GM18951 (cell line): ENCODE data around the gene MRPL46.
"Not testable (repeated sequence)": the region's sequence is repeated elsewhere in the genome, so short reads cannot be mapped to it uniquely, and the experiment has no call there.

Experiments used
- POLR2A ChIP-seq: IDR thresholded peaks from 4 replicates; pipeline ENCODE4 v1.6.1; 2011; ENCODE audit warnings: mild to moderate bottlenecking; ENCODE audit not compliant: insufficient read length, insufficient read depth; ENCODE audit errors: extremely low read depth
- in situ Hi-C: fragments of 300-500 bp; cut with MboI; formaldehyde crosslinking; loops from one replicate; pipeline ENCODE4 v1.12.0; 2022; ENCODE audit warnings: low sequenced_read_pairs, mixed read lengths, inconsistent platforms; ENCODE audit not compliant: unreplicated experiment

Gene MRPL46

GRCh38 chr15:88447206-88447605 is 20.0 kb downstream of the MRPL46 start:
- no peak for TF ChIP-seq POLR2A
- in situ Hi-C loops: no loop called here

- in situ Hi-C loops: no loop called here
Observed at GRCh38 chr15:88441076-88441730, 26.0 kb downstream of the MRPL46 start.

GRCh38 chr15:88440021-88440420 is 27.2 kb downstream of the MRPL46 start:
- no peak for TF ChIP-seq POLR2A
- in situ Hi-C loops: no loop called here

More at GRCh38 chr15:88441076-88441730, 26.0 kb downstream of the MRPL46 start:
- TF ChIP-seq POLR2A: no peak

- no peak for TF ChIP-seq POLR2A
- in situ Hi-C loops: no loop called here
Observed at GRCh38 chr15:88438181-88438580, 29.0 kb downstream of the MRPL46 start.

GRCh38 chr15:88434106-88434505 is 33.1 kb downstream of the MRPL46 start:
- in situ Hi-C loops: not testable (repeated sequence)

GRCh38 chr15:88433046-88433685 is 34.0 kb downstream of the MRPL46 start:
- TF ChIP-seq POLR2A: no peak
- in situ Hi-C loops: no loop called here

GRCh38 chr15:88431441-88431840 is 35.7 kb downstream of the MRPL46 start:
- no peak for TF ChIP-seq POLR2A
- in situ Hi-C loops: no loop called here

GRCh38 chr15:88430051-88430450 is 37.1 kb downstream of the MRPL46 start:
- no peak for TF ChIP-seq POLR2A
- in situ Hi-C loops: no loop called here

- no peak for TF ChIP-seq POLR2A
- in situ Hi-C loops: no loop called here
Observed at GRCh38 chr15:88428805-88429605, 38.2 kb downstream of the MRPL46 start.

- in situ Hi-C loops: no loop called here
- TF ChIP-seq POLR2A: no peak
Observed at GRCh38 chr15:88428053-88428452, 39.1 kb downstream of the MRPL46 start.

- in situ Hi-C loops: no loop called here
- TF ChIP-seq POLR2A: no peak
Observed at GRCh38 chr15:88426304-88426703, 40.9 kb downstream of the MRPL46 start.

GRCh38 chr15:88423331-88423730 is 43.9 kb downstream of the MRPL46 start:
- TF ChIP-seq POLR2A: no peak

GRCh38 chr15:88419830-88420229 is 47.4 kb downstream of the MRPL46 start:
- no peak for TF ChIP-seq POLR2A
- in situ Hi-C loops: no loop called here

More at GRCh38 chr15:88423331-88423730, 43.9 kb downstream of the MRPL46 start:
- in situ Hi-C loops: no loop called here
